K562 (cell line): Measurements from ENCODE around the gene CBX3. TPM values are rescaled to one million over a fixed set of nuclear protein-coding genes. Genes with fewer than 3 reads are reported as not detected.
A peak's percentile ranks its signal among the peaks of the same experiment; 100 is the strongest.

Experiments used
- ARID2 ChIP-seq: fragments of 450-650 bp; IDR thresholded peaks from 2 replicates; pipeline ENCODE4 v1.6.1; 2017; ENCODE audit warnings: antibody characterized with exemption, mild to moderate bottlenecking
- CBFA2T2 ChIP-seq: fragments of 450-650 bp; conservative IDR thresholded peaks from 2 replicates; pipeline ENCODE4 v1.6.1; 2017; ENCODE audit warnings: mild to moderate bottlenecking
- CREBBP ChIP-seq: IDR thresholded peaks from one replicate; pipeline ENCODE4 v1.6.1; 2012; ENCODE audit warnings: low read depth, mild to moderate bottlenecking, control low read depth, inconsistent platforms, low read length
- CREM ChIP-seq: IDR thresholded peaks from 2 replicates; pipeline ENCODE4 v1.6.1; 2014; ENCODE audit warnings: antibody characterized with exemption, low read depth
- E2F3 ChIP-seq: fragments of 250-450 bp; sonication (Bioruptor Pico); IDR thresholded peaks from 2 replicates; pipeline ENCODE4 v1.4.0; 2020; ENCODE audit warnings: mild to moderate bottlenecking
- EGR1 ChIP-seq: fragments of 450-650 bp; conservative IDR thresholded peaks from 2 replicates; pipeline ENCODE4 v1.6.1; 2017; ENCODE audit warnings: mild to moderate bottlenecking
- FOXM1 ChIP-seq, 2 experiments: fragments of 450-650 bp in 1 of 2; sonication (generic) in 1 of 2; formaldehyde crosslinking in 1 of 2; IDR thresholded peaks; 2 replicates each; pipeline versions ENCODE4 v1.6.1 to v1.9.0; 2017 to 2022; ENCODE audit warnings: low read depth in 2 of 2, mild to moderate bottlenecking in 2 of 2, missing genetic modification reagents in 1 of 2, moderate library complexity in 1 of 2
- HNRNPLL ChIP-seq: fragments of 200-400 bp; formaldehyde crosslinking; IDR thresholded peaks from 2 replicates; pipeline ENCODE4 v1.6.1; 2017; ENCODE audit warnings: low read length, low read depth, mild to moderate bottlenecking; ENCODE audit not compliant: poor library complexity, severe bottlenecking
- IFI16 ChIP-seq: fragments of 250-450 bp; sonication (Bioruptor Pico); IDR thresholded peaks from 2 replicates; pipeline ENCODE4 v2.1.2; 2022; ENCODE audit warnings: mild to moderate bottlenecking, inconsistent platforms
- MAFF ChIP-seq: IDR thresholded peaks from 2 replicates; pipeline ENCODE4 v1.6.1; 2012; ENCODE audit warnings: low read length, improper control_type of control experiment
- MTA1 ChIP-seq: fragments of 450-650 bp; IDR thresholded peaks from 2 replicates; pipeline ENCODE4 v1.6.1; 2017; ENCODE audit warnings: borderline replicate concordance
- MXI1 ChIP-seq: IDR thresholded peaks from 2 replicates; pipeline ENCODE4 v1.6.1; 2011; ENCODE audit warnings: low read depth, mild to moderate bottlenecking, improper control_type of control experiment, low read length
- NCOA1 ChIP-seq: fragments of 450-650 bp; IDR thresholded peaks from 2 replicates; pipeline ENCODE4 v1.6.1; 2016; ENCODE audit warnings: low read depth
- NFIX ChIP-seq: fragments of 250-450 bp; sonication (Bioruptor Pico); IDR thresholded peaks from 2 replicates; pipeline ENCODE4 v1.4.0; 2020; ENCODE audit warnings: low read depth, mild to moderate bottlenecking, moderate library complexity
- NR2F6 ChIP-seq: fragments of 450-650 bp; formaldehyde crosslinking; IDR thresholded peaks from 2 replicates; pipeline ENCODE4 v1.4.0; 2020; ENCODE audit warnings: mild to moderate bottlenecking
- NR3C1 ChIP-seq: sonication (generic); formaldehyde crosslinking; IDR thresholded peaks from 2 replicates; pipeline ENCODE4 v1.8.1; 2022; ENCODE audit warnings: missing genetic modification reagents
- NUFIP1 ChIP-seq: fragments of 450-650 bp; IDR thresholded peaks from 2 replicates; pipeline ENCODE4 v1.6.1; 2018; ENCODE audit not compliant: partially characterized antibody
- POLR3G ChIP-seq: IDR thresholded peaks from 2 replicates; pipeline ENCODE4 v1.6.1; 2011; ENCODE audit not compliant: insufficient read length, insufficient replicate concordance; ENCODE audit errors: extremely low read depth
- RBM34 ChIP-seq: fragments of 200-400 bp; formaldehyde crosslinking; IDR thresholded peaks from 2 replicates; pipeline ENCODE4 v1.6.1; 2018; ENCODE audit warnings: low read length, borderline replicate concordance; ENCODE audit not compliant: insufficient read depth
- SLC30A9 ChIP-seq: fragments of 250-450 bp; sonication (Bioruptor Pico); IDR thresholded peaks from 2 replicates; pipeline ENCODE4 v1.8.0; 2022; ENCODE audit warnings: mild to moderate bottlenecking, moderate library complexity
- TAL1 ChIP-seq: fragments of 450-650 bp; IDR thresholded peaks from 2 replicates; pipeline ENCODE4 v1.6.1; 2016; ENCODE audit warnings: mild to moderate bottlenecking
- TGIF2 ChIP-seq: sonication (generic); formaldehyde crosslinking; IDR thresholded peaks from 2 replicates; pipeline ENCODE4 v1.8.1; 2022; ENCODE audit warnings: mild to moderate bottlenecking, missing genetic modification reagents, moderate library complexity
- ZFP36 ChIP-seq: fragments of 150-350 bp; IDR thresholded peaks from 2 replicates; pipeline ENCODE4 v1.6.1; 2018; ENCODE audit warnings: low read length, low read depth; ENCODE audit not compliant: partially characterized antibody
- ZNF561 ChIP-seq: fragments of 450-650 bp; formaldehyde crosslinking; conservative IDR thresholded peaks from 2 replicates; pipeline ENCODE4 v1.4.0; 2020; ENCODE audit warnings: mild to moderate bottlenecking, moderate library complexity
- polyA plus RNA-seq, 8 experiments: library from polyadenylated mRNA; depleted of rRNA in 4 of 8; stranded (reverse) in 5 of 8; unstranded in 3 of 8; fragments of >200 nt; fragmentation: Nextera tagmentation in 2 of 8; fragmentation: Illumina TruSeq in 1 of 8; extraction: Ambion mirVana in 2 of 8; extraction: Trizol in 1 of 8; gene quantifications; 2 replicates each; pipeline versions ENCODE4 v1.2.1 to v1.2.3, GENCODE V29; 2011 to 2014; ENCODE audit warnings: inconsistent platforms in 1 of 8, missing spikeins in 1 of 8
- total RNA-seq, 7 experiments: library from RNA; depleted of rRNA in 6 of 7; stranded (reverse); fragments of >200 nt in 6 of 7; fragmentation: Illumina TruSeq in 2 of 7; extraction: Trizol in 2 of 7; gene quantifications; 2 replicates each; pipeline versions ENCODE4 v1.2.1 to v1.2.3, GENCODE V29; 2011 to 2021; ENCODE audit warnings: low replicate concordance in 1 of 7
- TF ChIP-seq, protein P1 (sequence below): fragments of 250-450 bp; sonication (Bioruptor Pico); IDR thresholded peaks from 2 replicates; pipeline ENCODE4 v1.5.0; 2021
- TF ChIP-seq, protein P2 (sequence below), 2 experiments: fragments of 450-650 bp in 1 of 2; sonication (generic) in 1 of 2; formaldehyde crosslinking in 1 of 2; IDR thresholded peaks in 1 of 2; conservative IDR thresholded peaks in 1 of 2; 2 replicates each; pipeline versions ENCODE4 v1.6.1 to v1.8.1; 2016 to 2023; ENCODE audit warnings: mild to moderate bottlenecking in 2 of 2, moderate library complexity in 2 of 2, inconsistent platforms in 1 of 2, missing genetic modification reagents in 1 of 2
- TF ChIP-seq, protein P3 (sequence below): fragments of 250-450 bp; sonication (Bioruptor Pico); IDR thresholded peaks from 2 replicates; pipeline ENCODE4 v1.8.0; 2021; ENCODE audit warnings: moderate library complexity, mild to moderate bottlenecking, inconsistent platforms
- TF ChIP-seq, protein P4 (sequence below): fragments of 450-650 bp; IDR thresholded peaks from 2 replicates; pipeline ENCODE4 v1.6.1; 2016; ENCODE audit warnings: missing biosample characterization, missing genetic modification characterization

The CBX3 gene
- total and polyA plus RNA-seq, 9 of the 15 experiments (the other 6 are each of a cell fraction or from before 2014, with no cell fraction given), result 198 to 413 (median 328) TPM

DNA sequence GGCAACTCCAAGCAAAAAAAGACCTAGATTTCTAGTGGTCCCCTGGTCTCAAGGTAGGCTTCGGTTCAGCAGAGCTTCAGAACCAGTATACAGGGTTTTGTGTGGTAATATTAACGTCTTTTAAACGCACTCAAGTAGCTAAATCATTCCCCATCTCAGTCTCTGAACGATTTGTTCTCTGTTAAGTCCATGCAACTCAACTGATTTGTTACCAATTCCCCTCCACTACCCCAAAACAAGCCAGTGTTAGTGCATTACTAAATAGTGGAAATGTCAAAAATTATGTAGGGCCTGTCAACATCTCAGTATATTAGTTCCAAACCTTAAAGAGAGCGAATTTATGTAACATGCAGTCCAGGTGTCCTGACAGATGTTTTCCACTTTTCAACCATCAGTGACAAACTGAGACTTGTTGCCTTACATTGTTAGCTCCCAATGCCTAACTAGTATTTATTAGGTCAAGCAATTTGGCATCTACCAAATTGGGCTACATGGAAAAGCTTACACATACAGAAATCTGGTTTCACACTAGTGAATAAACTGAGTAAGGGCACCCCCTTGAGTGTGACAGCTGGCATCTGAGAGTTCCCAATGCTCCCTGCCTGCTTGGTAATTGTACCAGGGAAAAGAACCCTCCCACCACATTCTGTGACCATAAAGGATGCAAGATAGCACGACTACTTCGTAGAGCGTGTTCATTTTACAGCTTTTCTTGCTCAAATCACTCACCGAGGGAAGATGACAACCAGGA lies 13.2 kb upstream of the CBX3 start (continued):
- TF ChIP-seq, protein P1, sequence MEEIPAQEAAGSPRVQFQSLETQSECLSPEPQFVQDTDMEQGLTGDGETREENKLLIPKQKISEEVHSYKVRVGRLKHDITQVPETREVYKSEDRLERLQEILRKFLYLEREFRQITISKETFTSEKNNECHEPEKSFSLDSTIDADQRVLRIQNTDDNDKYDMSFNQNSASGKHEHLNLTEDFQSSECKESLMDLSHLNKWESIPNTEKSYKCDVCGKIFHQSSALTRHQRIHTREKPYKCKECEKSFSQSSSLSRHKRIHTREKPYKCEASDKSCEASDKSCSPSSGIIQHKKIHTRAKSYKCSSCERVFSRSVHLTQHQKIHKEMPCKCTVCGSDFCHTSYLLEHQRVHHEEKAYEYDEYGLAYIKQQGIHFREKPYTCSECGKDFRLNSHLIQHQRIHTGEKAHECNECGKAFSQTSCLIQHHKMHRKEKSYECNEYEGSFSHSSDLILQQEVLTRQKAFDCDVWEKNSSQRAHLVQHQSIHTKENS, result no peak; the same call in 1 of the 2 replicates
- TF ChIP-seq, protein P2, sequence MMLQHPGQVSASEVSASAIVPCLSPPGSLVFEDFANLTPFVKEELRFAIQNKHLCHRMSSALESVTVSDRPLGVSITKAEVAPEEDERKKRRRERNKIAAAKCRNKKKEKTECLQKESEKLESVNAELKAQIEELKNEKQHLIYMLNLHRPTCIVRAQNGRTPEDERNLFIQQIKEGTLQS (IDR thresholded peaks at IDR 0.05), result no peak; the same call in 1 of the 2 replicates
- TF ChIP-seq, protein P2 (CRISPR knock-in tag; conservative IDR thresholded peaks at IDR 0.05), result peak; percentile 11; the same call in 1 of the 2 replicates
- TF ChIP-seq MTA1 (no peak), HNRNPLL (no peak), POLR3G (no peak), SLC30A9 (CRISPR knock-in tag) (no peak), NR2F6 (no peak), NUFIP1 (no peak), FOXM1 (IDR thresholded peaks at IDR 0.05; ENCODE audit: low read depth) (no peak), FOXM1 (CRISPR knock-in tag; IDR thresholded peaks at IDR 0.05; ENCODE audit: low read depth) (no peak), CBFA2T2 (no peak), E2F3 (CRISPR knock-in tag) (no peak; the same call in 1 of the 2 replicates), IFI16 (CRISPR knock-in tag) (no peak), CREM (no peak), MXI1 (0 out of 2 replicates have a peak, but pooled peaks have one; percentile 10), NR3C1 (CRISPR knock-in tag) (no peak), RBM34 (no peak), NCOA1 (no peak), NFIX (CRISPR knock-in tag) (no peak), ZFP36 (no peak), EGR1 (no peak), CREBBP (no peak), TAL1 (no peak), ZNF561 (CRISPR knock-in tag) (no peak; the same call in 1 of the 2 replicates), TGIF2 (CRISPR knock-in tag) (no peak), MAFF (peak; percentile 15), ARID2 (no peak)
- TF ChIP-seq, protein P3, sequence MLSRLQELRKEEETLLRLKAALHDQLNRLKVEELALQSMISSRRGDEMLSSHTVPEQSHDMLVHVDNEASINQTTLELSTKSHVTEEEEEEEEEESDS (CRISPR knock-in tag), result no peak
- TF ChIP-seq, protein P4, sequence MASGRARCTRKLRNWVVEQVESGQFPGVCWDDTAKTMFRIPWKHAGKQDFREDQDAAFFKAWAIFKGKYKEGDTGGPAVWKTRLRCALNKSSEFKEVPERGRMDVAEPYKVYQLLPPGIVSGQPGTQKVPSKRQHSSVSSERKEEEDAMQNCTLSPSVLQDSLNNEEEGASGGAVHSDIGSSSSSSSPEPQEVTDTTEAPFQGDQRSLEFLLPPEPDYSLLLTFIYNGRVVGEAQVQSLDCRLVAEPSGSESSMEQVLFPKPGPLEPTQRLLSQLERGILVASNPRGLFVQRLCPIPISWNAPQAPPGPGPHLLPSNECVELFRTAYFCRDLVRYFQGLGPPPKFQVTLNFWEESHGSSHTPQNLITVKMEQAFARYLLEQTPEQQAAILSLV (tag), result no peak
